ENCODE measurements around the gene GPRIN1.

DNA sequence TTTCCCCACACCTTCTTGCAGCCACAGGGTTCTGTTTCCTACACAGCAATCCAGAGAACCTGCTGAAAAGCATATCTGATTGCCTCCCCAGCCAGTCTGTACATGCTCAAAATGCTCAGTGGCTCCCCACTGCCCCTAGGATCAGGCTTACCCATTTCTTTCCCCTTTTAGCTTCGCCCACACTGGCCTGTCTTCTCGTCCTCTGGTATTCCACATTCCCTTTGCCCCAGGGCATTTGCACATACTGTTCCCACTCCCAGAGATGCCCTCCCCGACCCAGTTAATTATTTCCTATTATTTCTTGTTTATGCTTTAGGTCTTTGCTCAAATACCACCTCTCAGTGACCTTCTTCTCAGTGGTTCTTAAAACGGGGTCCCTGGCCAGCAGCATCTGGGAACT lies 30.7 kb upstream of the GPRIN1 start:
- TF ChIP-seq, protein P1, sequence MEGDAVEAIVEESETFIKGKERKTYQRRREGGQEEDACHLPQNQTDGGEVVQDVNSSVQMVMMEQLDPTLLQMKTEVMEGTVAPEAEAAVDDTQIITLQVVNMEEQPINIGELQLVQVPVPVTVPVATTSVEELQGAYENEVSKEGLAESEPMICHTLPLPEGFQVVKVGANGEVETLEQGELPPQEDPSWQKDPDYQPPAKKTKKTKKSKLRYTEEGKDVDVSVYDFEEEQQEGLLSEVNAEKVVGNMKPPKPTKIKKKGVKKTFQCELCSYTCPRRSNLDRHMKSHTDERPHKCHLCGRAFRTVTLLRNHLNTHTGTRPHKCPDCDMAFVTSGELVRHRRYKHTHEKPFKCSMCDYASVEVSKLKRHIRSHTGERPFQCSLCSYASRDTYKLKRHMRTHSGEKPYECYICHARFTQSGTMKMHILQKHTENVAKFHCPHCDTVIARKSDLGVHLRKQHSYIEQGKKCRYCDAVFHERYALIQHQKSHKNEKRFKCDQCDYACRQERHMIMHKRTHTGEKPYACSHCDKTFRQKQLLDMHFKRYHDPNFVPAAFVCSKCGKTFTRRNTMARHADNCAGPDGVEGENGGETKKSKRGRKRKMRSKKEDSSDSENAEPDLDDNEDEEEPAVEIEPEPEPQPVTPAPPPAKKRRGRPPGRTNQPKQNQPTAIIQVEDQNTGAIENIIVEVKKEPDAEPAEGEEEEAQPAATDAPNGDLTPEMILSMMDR (IDR thresholded peaks at IDR 0.05): no peak
- TF ChIP-seq POLR2A (IDR thresholded peaks at IDR 0.05) (no peak), EP300 (IDR thresholded peaks at IDR 0.05) (no peak)
